ENCODE measurements around the gene L3MBTL1. TPM values are rescaled to one million over a fixed set of nuclear protein-coding genes. Genes with fewer than 3 reads are reported as not detected.

Gene L3MBTL1
- polyA plus RNA-seq, 1 donor, result 9.9 TPM

DNA sequence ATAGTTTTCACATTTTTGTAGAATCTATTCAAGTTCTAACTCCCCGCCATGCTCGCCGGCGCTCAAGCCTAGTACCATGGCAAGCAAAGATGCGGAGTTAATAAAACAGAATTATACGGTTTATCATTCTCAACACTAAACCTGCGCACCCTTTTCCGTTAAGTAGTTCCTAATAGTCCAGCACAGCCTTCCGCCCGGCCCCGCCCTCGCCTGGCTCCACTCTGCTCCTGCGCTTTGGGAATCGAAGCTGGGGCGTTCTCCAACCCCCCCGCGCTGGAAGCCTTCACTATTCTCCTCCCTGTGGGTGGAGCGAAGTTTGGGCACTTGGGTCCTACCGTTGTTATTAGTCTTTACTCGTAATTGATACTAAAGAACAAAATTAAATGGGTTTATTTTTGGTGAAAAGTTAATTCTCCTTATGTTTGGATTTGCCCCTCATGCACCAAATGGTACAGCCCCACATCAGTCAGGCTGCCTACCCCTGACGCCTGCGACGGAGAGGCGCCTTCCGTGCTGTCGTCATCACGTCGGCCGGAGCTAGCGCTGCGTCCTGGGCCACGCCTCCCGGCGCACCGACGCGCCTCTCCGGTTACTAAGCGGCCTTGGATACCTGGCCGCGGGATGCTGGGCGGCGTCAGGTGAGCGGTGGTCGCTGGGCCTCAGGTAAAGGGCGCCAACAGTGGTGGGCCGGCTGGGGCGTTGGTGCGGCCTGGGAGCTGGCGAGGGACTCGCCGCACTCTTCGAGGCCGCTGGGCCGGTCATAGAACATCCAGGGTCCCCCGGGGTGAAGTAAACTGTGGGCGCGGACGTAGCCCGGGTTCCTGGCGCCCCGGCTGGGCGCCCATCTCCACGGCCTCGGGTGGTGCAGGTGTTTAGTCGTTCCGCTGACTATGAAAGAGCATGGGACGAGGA lies 83.2 kb downstream of the L3MBTL1 start, which contains the start of gene IFT52:
IFT52 (plus strand) TSS at position 546 of the 912 bp plus-strand sequence. CDS start 3,762 bp downstream, outside the sequence.
- DNase-seq, result peak; percentile 96

Other genes starting within 250 kb of the L3MBTL1 start
- gene SRSF6, start 49.8 kb upstream of the L3MBTL1 start, polyA plus RNA-seq (ENCODE audit: insufficient read length), result 166 TPM
- 0.90 TPM for gene SGK2, start 51.3 kb downstream of the L3MBTL1 start, polyA plus RNA-seq (ENCODE audit: insufficient read length)
- 21.8 TPM for gene IFT52, start 83.2 kb downstream of the L3MBTL1 start, polyA plus RNA-seq (ENCODE audit: insufficient read length)
- 12.8 TPM for gene MYBL2, start 159.4 kb downstream of the L3MBTL1 start, polyA plus RNA-seq (ENCODE audit: insufficient read length)
- gene GTSF1L, start 219.3 kb downstream of the L3MBTL1 start, polyA plus RNA-seq (ENCODE audit: insufficient read length), result not detected

Data from hindlimb muscle (tissue), 1 donor.